GM18505 (cell line): ENCODE results near the gene EIF3F.
"Not testable (repeated sequence)": the region's sequence is repeated elsewhere in the genome, so short reads cannot be mapped to it uniquely, and the experiment has no call there.

Experiments used
- ATAC-seq: cut with Tn5 transposase; IDR thresholded peaks from one replicate; pipeline ENCODE4 v1.9.1; 2021; ENCODE audit not compliant: unreplicated experiment
- POLR2A ChIP-seq: IDR thresholded peaks from 4 replicates; pipeline ENCODE4 v1.6.1; 2011; ENCODE audit warnings: borderline replicate concordance; ENCODE audit not compliant: insufficient read depth, insufficient read length; ENCODE audit errors: extremely low read depth

EIF3F gene

GRCh38 chr11:7974668-7975067, 12.5 kb upstream of the EIF3F start:
- no peak for ATAC-seq
- TF ChIP-seq POLR2A, result no peak

- no peak for TF ChIP-seq POLR2A
- ATAC-seq, result no peak
These were observed 9.8 kb upstream of the EIF3F start for GRCh38 chr11:7977232-7977917.

GRCh38 chr11:7981619-7982157, 5.4 kb upstream of the EIF3F start:
- ATAC-seq, result no peak
- TF ChIP-seq POLR2A, result no peak

GRCh38 chr11:7982582-7983119, 4.5 kb upstream of the EIF3F start:
- TF ChIP-seq POLR2A, result no peak
- no peak for ATAC-seq

- no peak for ATAC-seq
- no peak for TF ChIP-seq POLR2A
These were observed 3.1 kb upstream of the EIF3F start for GRCh38 chr11:7983832-7984590.

- not testable (repeated sequence) for ATAC-seq
These were observed 385 bp downstream of the EIF3F start for GRCh38 chr11:7987560-7987883.

- no peak for ATAC-seq
These were observed 7.6 kb downstream of the EIF3F start for GRCh38 chr11:7994581-7995278.

GRCh38 chr11:7999795-8000194, 12.7 kb downstream of the EIF3F start:
- no peak for TF ChIP-seq POLR2A
- ATAC-seq, result no peak

More at GRCh38 chr11:7994581-7995278, 7.6 kb downstream of the EIF3F start:
- no peak for TF ChIP-seq POLR2A

GRCh38 chr11:8000390-8000789, 13.3 kb downstream of the EIF3F start:
- TF ChIP-seq POLR2A, result no peak
- ATAC-seq, result no peak

- no peak for TF ChIP-seq POLR2A
- ATAC-seq, result no peak
These were observed 15.5 kb downstream of the EIF3F start for GRCh38 chr11:8002676-8003075.

GRCh38 chr11:8003187-8003586, 16.1 kb downstream of the EIF3F start:
- TF ChIP-seq POLR2A, result no peak
- no peak for ATAC-seq

GRCh38 chr11:8004008-8004407, 16.9 kb downstream of the EIF3F start:
- ATAC-seq, result no peak
- no peak for TF ChIP-seq POLR2A

GRCh38 chr11:8005556-8005955, 18.4 kb downstream of the EIF3F start:
- no peak for ATAC-seq
- no peak for TF ChIP-seq POLR2A
